Neutrophil (primary cell): ENCODE measurements around the gene MUC3A.
"Not testable (repeated sequence)": the region's sequence is repeated elsewhere in the genome, so short reads cannot be mapped to it uniquely, and the experiment has no call there.

ENCODE experiments used
- H3K27ac ChIP-seq: fragments of 200-600 bp; sonication (generic); 2 replicates; pipeline ENCODE4 v1.5.1; 2016; ENCODE audit warnings: mild to moderate bottlenecking, moderate library complexity
- H3K27me3 ChIP-seq: fragments of 200-600 bp; sonication (generic); 2 replicates; pipeline ENCODE4 v1.6.0; 2016; ENCODE audit warnings: mild to moderate bottlenecking
- H3K36me3 ChIP-seq: fragments of 200-600 bp; sonication (generic); 2 replicates; pipeline ENCODE4 v1.5.1; 2017
- H3K4me1 ChIP-seq, 2 experiments: fragments of 200-600 bp in 1 of 2; sonication (generic) in 1 of 2; 1 replicate in 1 of 2; 2 replicates in 1 of 2; pipeline versions ENCODE4 v1.5.1 to v1.6.1; 2013 to 2016; ENCODE audit warnings: low read depth in 1 of 2, low read length in 1 of 2, mild to moderate bottlenecking in 1 of 2, moderate library complexity in 1 of 2; ENCODE audit not compliant: control insufficient read depth in 1 of 2, insufficient read depth in 1 of 2
- H3K4me3 ChIP-seq, 2 experiments: fragments of 200-600 bp in 1 of 2; sonication (generic) in 1 of 2; 1 replicate in 1 of 2; 2 replicates in 1 of 2; pipeline ENCODE4 v1.5.1; 2013 to 2016; ENCODE audit warnings: low read depth in 1 of 2, low read length in 1 of 2, mild to moderate bottlenecking in 1 of 2, moderate library complexity in 1 of 2
- H3K9me3 ChIP-seq: fragments of 200-600 bp; sonication (generic); 2 replicates; pipeline ENCODE4 v1.5.1; 2016
- CTCF ChIP-seq: fragments of 200-600 bp; sonication (generic); IDR thresholded peaks from 2 replicates; pipeline ENCODE4 v1.5.1; 2016; ENCODE audit warnings: antibody characterized with exemption

The MUC3A gene

GRCh38 chr7:100983451-100984187 lies 34.3 kb downstream of the MUC3A start:
- no peak overlapping the region for H3K4me3 ChIP-seq
- no peak for TF ChIP-seq CTCF
- no peaks in the 10 kb centered on the region for H3K27me3 ChIP-seq
- H3K9me3 ChIP-seq: no peaks in the 10 kb centered on the region
- H3K36me3 ChIP-seq: no peaks in the 10 kb centered on the region
- H3K27ac ChIP-seq: no peak overlapping the region
- no peaks in the 10 kb centered on the region for H3K4me1 ChIP-seq

- not testable (repeated sequence) for H3K4me3 ChIP-seq, H3K9me3 ChIP-seq, H3K27ac ChIP-seq
Observed at GRCh38 chr7:100984241-100984918, 35.0 kb downstream of the MUC3A start.

GRCh38 chr7:100985033-100985797 lies 35.9 kb downstream of the MUC3A start:
- not testable (repeated sequence) for H3K27ac ChIP-seq, H3K4me3 ChIP-seq, H3K36me3 ChIP-seq, H3K27me3 ChIP-seq, H3K4me1 ChIP-seq, H3K9me3 ChIP-seq

More at GRCh38 chr7:100984241-100984918, 35.0 kb downstream of the MUC3A start:
- not testable (repeated sequence) for H3K4me1 ChIP-seq, H3K27me3 ChIP-seq, H3K36me3 ChIP-seq

GRCh38 chr7:100991631-100992030 lies 42.3 kb downstream of the MUC3A start:
- no peaks in the 10 kb centered on the region for H3K4me1 ChIP-seq
- H3K9me3 ChIP-seq: no peaks in the 10 kb centered on the region
- H3K4me3 ChIP-seq: no peak overlapping the region
- H3K27ac ChIP-seq: no peak overlapping the region
- no peak for TF ChIP-seq CTCF
- no peaks in the 10 kb centered on the region for H3K36me3 ChIP-seq
- no peaks in the 10 kb centered on the region for H3K27me3 ChIP-seq

GRCh38 chr7:100992280-100992679 lies 42.9 kb downstream of the MUC3A start:
- H3K4me3 ChIP-seq, H3K9me3 ChIP-seq, H3K27me3 ChIP-seq, H3K27ac ChIP-seq, H3K4me1 ChIP-seq, H3K36me3 ChIP-seq: not testable (repeated sequence)

GRCh38 chr7:100994671-100995070 lies 45.3 kb downstream of the MUC3A start:
- not testable (repeated sequence) for H3K36me3 ChIP-seq, H3K9me3 ChIP-seq, H3K27ac ChIP-seq, H3K4me3 ChIP-seq, H3K4me1 ChIP-seq, H3K27me3 ChIP-seq

- H3K4me1 ChIP-seq, H3K36me3 ChIP-seq, H3K27me3 ChIP-seq, H3K9me3 ChIP-seq, H3K4me3 ChIP-seq, H3K27ac ChIP-seq: not testable (repeated sequence)
Observed at GRCh38 chr7:100998530-100998929, 49.2 kb downstream of the MUC3A start.

GRCh38 chr7:100999334-100999733 lies 50.0 kb downstream of the MUC3A start:
- H3K27ac ChIP-seq, H3K4me1 ChIP-seq, H3K4me3 ChIP-seq, H3K9me3 ChIP-seq, H3K27me3 ChIP-seq, H3K36me3 ChIP-seq: not testable (repeated sequence)

- H3K27ac ChIP-seq, H3K4me1 ChIP-seq: not testable (repeated sequence)
Observed at GRCh38 chr7:101000025-101000424, 50.7 kb downstream of the MUC3A start.

GRCh38 chr7:101002333-101002732 lies 53.0 kb downstream of the MUC3A start:
- H3K27ac ChIP-seq, H3K36me3 ChIP-seq, H3K27me3 ChIP-seq, H3K4me3 ChIP-seq, H3K9me3 ChIP-seq, H3K4me1 ChIP-seq: not testable (repeated sequence)

More at GRCh38 chr7:101000025-101000424, 50.7 kb downstream of the MUC3A start:
- H3K9me3 ChIP-seq, H3K27me3 ChIP-seq, H3K36me3 ChIP-seq, H3K4me3 ChIP-seq: not testable (repeated sequence)

- H3K4me1 ChIP-seq, H3K4me3 ChIP-seq, H3K27ac ChIP-seq, H3K27me3 ChIP-seq, H3K36me3 ChIP-seq, H3K9me3 ChIP-seq: not testable (repeated sequence)
Observed at GRCh38 chr7:101007361-101007760, 58.0 kb downstream of the MUC3A start.
